GM18508 (cell line): Measurements from ENCODE around the gene POGK.
"Not testable (repeated sequence)": the region's sequence is repeated elsewhere in the genome, so short reads cannot be mapped to it uniquely, and the experiment has no call there.

Source experiments
- ATAC-seq: cut with Tn5 transposase; IDR thresholded peaks from one replicate; pipeline ENCODE4 v1.9.1; 2021; ENCODE audit warnings: moderate number of reproducible peaks; ENCODE audit not compliant: insufficient read depth, unreplicated experiment

Gene POGK

GRCh38 chr1:166849135-166849534 is 9.9 kb downstream of the POGK start:
- ATAC-seq: no peak

GRCh38 chr1:166852918-166853317 is 13.6 kb downstream of the POGK start:
- no peak for ATAC-seq

- no peak for ATAC-seq
These were observed 16.3 kb downstream of the POGK start for GRCh38 chr1:166855558-166855957.

- no peak for ATAC-seq
These were observed 18.7 kb downstream of the POGK start for GRCh38 chr1:166857995-166858394.

- no peak for ATAC-seq
These were observed 19.6 kb downstream of the POGK start for GRCh38 chr1:166858726-166859419.

- ATAC-seq: no peak
These were observed 20.3 kb downstream of the POGK start for GRCh38 chr1:166859597-166859996.

- ATAC-seq: no peak
These were observed 26.7 kb downstream of the POGK start for GRCh38 chr1:166865926-166866325.

GRCh38 chr1:166868639-166869038 is 29.4 kb downstream of the POGK start:
- ATAC-seq: no peak

- no peak for ATAC-seq
These were observed 30.2 kb downstream of the POGK start for GRCh38 chr1:166869318-166870099.

- ATAC-seq: no peak
These were observed 31.3 kb downstream of the POGK start for GRCh38 chr1:166870584-166870983.

- ATAC-seq: no peak
These were observed 35.2 kb downstream of the POGK start for GRCh38 chr1:166874464-166874863.

GRCh38 chr1:166875302-166875733 is 36.0 kb downstream of the POGK start:
- no peak for ATAC-seq

GRCh38 chr1:166875734-166876539 is 36.7 kb downstream of the POGK start, which contains the start of gene TADA1:
TADA1 (minus strand) TSS chr1:166876264; CDS start chr1:166876233, 31 bp downstream.
- ATAC-seq: peak; percentile 87

GRCh38 chr1:166876540-166876838 is 37.2 kb downstream of the POGK start:
- no peak for ATAC-seq

- not testable (repeated sequence) for ATAC-seq
These were observed 39.1 kb downstream of the POGK start for GRCh38 chr1:166878173-166878917.

- no peak for ATAC-seq
These were observed 43.6 kb downstream of the POGK start for GRCh38 chr1:166882893-166883292.

GRCh38 chr1:166884040-166884642 is 44.9 kb downstream of the POGK start:
- ATAC-seq: no peak

- ATAC-seq: no peak
These were observed 45.7 kb downstream of the POGK start for GRCh38 chr1:166884971-166885370.

GRCh38 chr1:166888373-166889111 is 49.3 kb downstream of the POGK start:
- ATAC-seq: no peak
